ENCODE measurements around the gene GIPC3.
"Not testable (repeated sequence)": the region's sequence is repeated elsewhere in the genome, so short reads cannot be mapped to it uniquely, and the experiment has no call there.

GIPC3 gene

GRCh38 chr19:3551792-3552095 lies 33.5 kb upstream of the GIPC3 start:
- DNase-seq: no peak

- DNase-seq: no peak
These were observed 30.8 kb upstream of the GIPC3 start for GRCh38 chr19:3554254-3555083.

- no peak for DNase-seq
These were observed 29.4 kb upstream of the GIPC3 start for GRCh38 chr19:3555653-3556422.

GRCh38 chr19:3556423-3556977 lies 28.8 kb upstream of the GIPC3 start:
- DNase-seq: no peak

- DNase-seq: no peak
These were observed 28.3 kb upstream of the GIPC3 start for GRCh38 chr19:3556978-3557460.

GRCh38 chr19:3557461-3558248 lies 27.6 kb upstream of the GIPC3 start, which contains the start of gene MFSD12:
Gene MFSD12, minus strand, starts transcription at chr19:3557586. Its CDS starts 183 bp downstream, at chr19:3557403.
- DNase-seq: peak; percentile 74

- DNase-seq: no peak
These were observed 21.4 kb upstream of the GIPC3 start for GRCh38 chr19:3563709-3564524.

GRCh38 chr19:3565139-3565538 lies 20.1 kb upstream of the GIPC3 start:
- no peak for DNase-seq

GRCh38 chr19:3570042-3570441 lies 15.2 kb upstream of the GIPC3 start:
- not testable (repeated sequence) for DNase-seq

- DNase-seq: no peak
These were observed 14.7 kb upstream of the GIPC3 start for GRCh38 chr19:3570606-3571011.

GRCh38 chr19:3572132-3572854 lies 13.0 kb upstream of the GIPC3 start:
- peak; percentile 95 for DNase-seq

GRCh38 chr19:3572855-3573161 lies 12.5 kb upstream of the GIPC3 start, which contains the start of gene HMG20B:
Gene HMG20B, plus strand, starts transcription at chr19:3572944. Its CDS starts 366 bp downstream, at chr19:3573310.
- no peak for DNase-seq

- DNase-seq: no peak
These were observed 12.0 kb upstream of the GIPC3 start for GRCh38 chr19:3573162-3573857.

- DNase-seq: no peak
These were observed 11.2 kb upstream of the GIPC3 start for GRCh38 chr19:3573858-3574637.

- no peak for DNase-seq
These were observed 10.0 kb upstream of the GIPC3 start for GRCh38 chr19:3575260-3575741.

GRCh38 chr19:3575949-3576673 lies 9.2 kb upstream of the GIPC3 start:
- DNase-seq: no peak

GRCh38 chr19:3576696-3577443 lies 8.4 kb upstream of the GIPC3 start:
- DNase-seq: no peak

- no peak for DNase-seq
These were observed 7.4 kb upstream of the GIPC3 start for GRCh38 chr19:3577723-3578344.

Measured in NCI-H2227 treated with DMSO at 0.1 percent for 48 hours (cell line).